Cardiac fibroblast (primary cell): ENCODE measurements around the gene SUPT20H.

Experiments
- DNase-seq, 2 donors: peaks; one replicate each; pipeline versions ENCODE4 v3.0.0 to v3.0.0-alpha.2; 2010; ENCODE audit warnings: low read depth in 2 of 2
- H3K4me3 ChIP-seq, 2 donors: replicated peaks in 1 of 2; 1 replicate in 1 of 2; 2 replicates in 1 of 2; pipeline ENCODE4 v1.5.1; 2011; ENCODE audit warnings: low read depth in 2 of 2, low read length in 2 of 2, mild to moderate bottlenecking in 2 of 2, moderate library complexity in 1 of 2
- CTCF ChIP-seq: IDR thresholded peaks from one replicate; pipeline ENCODE4 v1.5.1; 2011; ENCODE audit warnings: low read depth, mild to moderate bottlenecking, low read length, inconsistent platforms

Gene SUPT20H

GRCh38 chr13:37040789-37041188 lies 18.7 kb downstream of the SUPT20H start:
- no peak for DNase-seq
- H3K4me3 ChIP-seq: no peak overlapping the region
- TF ChIP-seq CTCF: no peak

- TF ChIP-seq CTCF: no peak
- no peak overlapping the region for H3K4me3 ChIP-seq
- no peak for DNase-seq
Observed at GRCh38 chr13:37039896-37040295, 19.6 kb downstream of the SUPT20H start.

DNA sequence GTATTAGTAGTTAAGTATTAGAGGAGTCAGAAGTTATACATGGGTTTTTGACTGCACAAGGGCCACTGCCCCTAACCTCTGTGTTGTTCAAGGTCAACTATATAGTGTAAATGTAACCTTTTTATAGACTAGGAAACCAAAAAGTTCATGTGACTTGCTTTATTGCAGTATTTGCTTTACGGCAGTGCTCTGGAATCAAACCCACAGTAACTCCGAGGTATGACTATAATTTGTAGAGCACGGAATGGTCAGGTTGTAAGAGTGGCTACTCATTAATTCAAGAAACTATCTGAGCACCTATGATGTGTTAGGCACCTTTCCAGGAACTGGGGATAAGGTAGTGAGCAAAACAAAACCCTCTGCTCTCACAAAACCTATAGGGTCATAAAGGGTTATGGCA lies 22.2 kb downstream of the SUPT20H start:
- no peak for TF ChIP-seq CTCF
- no peak for DNase-seq
- H3K4me3 ChIP-seq: no peak overlapping the region

GRCh38 chr13:37029617-37030016 lies 29.9 kb downstream of the SUPT20H start:
- TF ChIP-seq CTCF: no peak
- DNase-seq: peak; percentile 6 to 23
- no peak overlapping the region for H3K4me3 ChIP-seq

GRCh38 chr13:37027639-37028038 lies 31.8 kb downstream of the SUPT20H start:
- no peak overlapping the region for H3K4me3 ChIP-seq
- no peak for TF ChIP-seq CTCF
- DNase-seq: no peak

- H3K4me3 ChIP-seq: no peak overlapping the region
- peak in 1 of 2 donors; percentile 41 for DNase-seq
- no peak for TF ChIP-seq CTCF
Observed at GRCh38 chr13:37026771-37027170, 32.7 kb downstream of the SUPT20H start.

- TF ChIP-seq CTCF: no peak
- DNase-seq: peak in 1 of 2 donors; percentile 56
- H3K4me3 ChIP-seq: no peak overlapping the region
Observed at GRCh38 chr13:37023871-37024270, 35.6 kb downstream of the SUPT20H start.
